ENCODE measurements around the gene PRM2.

- no peak for TF ChIP-seq YY1 (IDR thresholded peaks at IDR 0.05; ENCODE audit: insufficient read depth, insufficient read length)
- TF ChIP-seq SUZ12 (IDR thresholded peaks at IDR 0.05; ENCODE audit: extremely low read depth, insufficient read depth, insufficient read length), result no peak
These were observed 37.7 kb downstream of the PRM2 start for GRCh38 chr16:11238272-11239202.
